ENCODE measurements around the gene TAS1R3.

Gene TAS1R3

DNA sequence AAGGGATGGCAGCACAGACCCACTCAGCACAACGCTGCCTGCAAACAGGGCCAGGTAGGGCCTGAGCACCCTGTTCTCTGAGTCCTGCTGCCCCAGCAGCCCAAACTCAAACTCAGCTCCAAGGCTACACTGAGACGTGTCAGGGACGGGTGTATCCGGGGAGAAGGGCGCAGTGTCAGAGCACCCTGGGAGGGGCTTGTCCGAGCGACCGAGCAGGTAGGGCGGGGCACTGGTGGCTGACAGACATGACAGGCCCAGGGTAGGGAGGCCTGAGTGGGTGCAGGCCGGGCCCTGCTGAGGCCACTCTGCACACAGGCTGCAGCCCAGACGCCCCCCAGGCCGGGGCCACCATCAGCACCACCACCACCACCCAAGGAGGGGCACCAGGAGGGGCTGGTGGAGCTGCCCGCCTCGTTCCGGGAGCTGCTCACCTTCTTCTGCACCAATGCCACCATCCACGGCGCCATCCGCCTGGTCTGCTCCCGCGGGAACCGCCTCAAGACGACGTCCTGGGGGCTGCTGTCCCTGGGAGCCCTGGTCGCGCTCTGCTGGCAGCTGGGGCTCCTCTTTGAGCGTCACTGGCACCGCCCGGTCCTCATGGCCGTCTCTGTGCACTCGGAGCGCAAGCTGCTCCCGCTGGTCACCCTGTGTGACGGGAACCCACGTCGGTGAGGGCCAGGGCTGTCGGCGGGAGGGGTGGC, 45.3 kb upstream of the TAS1R3 start:
- no peak for DNase-seq (ENCODE audit: low read depth)

DNA sequence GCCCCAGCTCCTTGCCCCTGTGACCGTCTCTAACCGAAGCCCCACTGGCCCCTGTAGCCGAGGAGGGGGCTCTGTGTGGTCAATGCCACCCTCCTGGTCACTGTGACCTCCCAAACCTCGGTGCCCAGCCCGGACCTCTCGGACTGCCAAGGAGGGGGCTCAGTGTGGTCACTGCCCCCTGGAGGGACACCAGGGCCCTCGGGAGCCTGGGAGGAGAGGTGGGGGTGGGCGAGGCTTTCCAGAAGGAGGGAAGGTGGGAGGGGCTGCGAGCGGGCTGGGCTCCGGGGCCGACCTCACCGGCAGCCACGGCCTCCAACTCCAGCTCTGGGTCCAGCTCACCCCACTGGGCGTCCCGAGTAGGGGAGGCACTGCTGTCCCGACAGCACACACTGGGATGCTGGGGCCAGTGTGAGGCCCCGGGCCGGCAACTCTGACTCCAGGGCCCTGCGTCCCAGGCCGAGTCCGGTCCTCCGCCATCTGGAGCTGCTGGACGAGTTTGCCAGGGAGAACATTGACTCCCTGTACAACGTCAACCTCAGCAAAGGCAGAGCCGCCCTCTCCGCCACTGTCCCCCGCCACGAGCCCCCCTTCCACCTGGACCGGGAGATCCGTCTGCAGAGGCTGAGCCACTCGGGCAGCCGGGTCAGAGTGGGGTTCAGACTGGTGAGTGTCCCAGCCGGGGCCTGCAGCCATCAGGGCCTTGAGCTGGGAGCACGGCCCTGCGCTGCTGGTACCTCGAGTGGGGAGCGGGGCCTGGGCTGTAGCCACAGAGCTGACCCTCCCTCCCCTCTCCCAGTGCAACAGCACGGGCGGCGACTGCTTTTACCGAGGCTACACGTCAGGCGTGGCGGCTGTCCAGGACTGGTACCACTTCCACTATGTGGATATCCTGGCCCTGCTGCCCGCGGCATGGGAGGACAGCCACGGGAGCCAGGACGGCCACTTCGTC, 44.5 kb upstream of the TAS1R3 start:
- DNase-seq (ENCODE audit: low read depth): no peak

More for the DNA sequence above, 45.3 kb upstream of the TAS1R3 start:
- TF ChIP-seq, protein P1, sequence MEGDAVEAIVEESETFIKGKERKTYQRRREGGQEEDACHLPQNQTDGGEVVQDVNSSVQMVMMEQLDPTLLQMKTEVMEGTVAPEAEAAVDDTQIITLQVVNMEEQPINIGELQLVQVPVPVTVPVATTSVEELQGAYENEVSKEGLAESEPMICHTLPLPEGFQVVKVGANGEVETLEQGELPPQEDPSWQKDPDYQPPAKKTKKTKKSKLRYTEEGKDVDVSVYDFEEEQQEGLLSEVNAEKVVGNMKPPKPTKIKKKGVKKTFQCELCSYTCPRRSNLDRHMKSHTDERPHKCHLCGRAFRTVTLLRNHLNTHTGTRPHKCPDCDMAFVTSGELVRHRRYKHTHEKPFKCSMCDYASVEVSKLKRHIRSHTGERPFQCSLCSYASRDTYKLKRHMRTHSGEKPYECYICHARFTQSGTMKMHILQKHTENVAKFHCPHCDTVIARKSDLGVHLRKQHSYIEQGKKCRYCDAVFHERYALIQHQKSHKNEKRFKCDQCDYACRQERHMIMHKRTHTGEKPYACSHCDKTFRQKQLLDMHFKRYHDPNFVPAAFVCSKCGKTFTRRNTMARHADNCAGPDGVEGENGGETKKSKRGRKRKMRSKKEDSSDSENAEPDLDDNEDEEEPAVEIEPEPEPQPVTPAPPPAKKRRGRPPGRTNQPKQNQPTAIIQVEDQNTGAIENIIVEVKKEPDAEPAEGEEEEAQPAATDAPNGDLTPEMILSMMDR (IDR thresholded peaks at IDR 0.05; ENCODE audit: insufficient read depth, low read depth, low read length, missing control alignments): no peak
- no peak overlapping the region for H3K4me3 ChIP-seq (ENCODE audit: low read depth, low read length)

DNA sequence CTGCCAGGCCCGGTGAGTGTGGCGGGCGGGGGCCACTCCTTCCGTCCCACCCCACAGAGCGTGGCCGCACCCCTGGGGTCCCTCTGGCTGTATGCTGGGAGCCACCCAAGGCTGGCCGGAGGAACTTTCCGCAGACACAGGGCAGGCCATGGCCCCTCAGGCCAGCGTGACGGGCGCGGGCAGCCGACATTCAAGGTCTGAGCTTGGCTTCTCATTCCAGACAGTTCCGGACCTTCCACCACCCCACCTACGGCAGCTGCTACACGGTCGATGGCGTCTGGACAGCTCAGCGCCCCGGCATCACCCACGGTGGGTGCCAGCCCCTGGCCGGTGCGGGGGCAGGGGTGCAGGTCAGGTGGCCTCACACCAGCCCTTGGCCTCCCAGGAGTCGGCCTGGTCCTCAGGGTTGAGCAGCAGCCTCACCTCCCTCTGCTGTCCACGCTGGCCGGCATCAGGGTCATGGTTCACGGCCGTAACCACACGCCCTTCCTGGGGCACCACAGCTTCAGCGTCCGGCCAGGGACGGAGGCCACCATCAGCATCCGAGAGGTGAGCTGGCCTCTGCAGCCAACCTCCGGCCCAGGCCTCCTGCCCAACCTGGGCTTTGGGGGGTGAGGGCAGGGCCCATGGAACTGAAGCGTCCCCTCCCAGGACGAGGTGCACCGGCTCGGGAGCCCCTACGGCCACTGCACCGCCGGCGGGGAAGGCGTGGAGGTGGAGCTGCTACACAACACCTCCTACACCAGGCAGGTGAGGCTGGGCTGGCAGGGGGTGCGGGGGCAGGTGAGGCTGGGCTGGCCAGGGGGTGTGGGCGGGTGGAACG, 43.6 kb upstream of the TAS1R3 start:
- DNase-seq (ENCODE audit: low read depth): no peak
- TF ChIP-seq, protein P1 (IDR thresholded peaks at IDR 0.05; ENCODE audit: insufficient read depth, low read depth, low read length, missing control alignments): no peak
- no peak overlapping the region for H3K4me3 ChIP-seq (ENCODE audit: low read depth, low read length)

More for the DNA sequence above, 44.5 kb upstream of the TAS1R3 start:
- H3K4me3 ChIP-seq (ENCODE audit: low read depth, low read length): no peak overlapping the region
- TF ChIP-seq, protein P1 (IDR thresholded peaks at IDR 0.05; ENCODE audit: insufficient read depth, low read depth, low read length, missing control alignments): no peak

DNA sequence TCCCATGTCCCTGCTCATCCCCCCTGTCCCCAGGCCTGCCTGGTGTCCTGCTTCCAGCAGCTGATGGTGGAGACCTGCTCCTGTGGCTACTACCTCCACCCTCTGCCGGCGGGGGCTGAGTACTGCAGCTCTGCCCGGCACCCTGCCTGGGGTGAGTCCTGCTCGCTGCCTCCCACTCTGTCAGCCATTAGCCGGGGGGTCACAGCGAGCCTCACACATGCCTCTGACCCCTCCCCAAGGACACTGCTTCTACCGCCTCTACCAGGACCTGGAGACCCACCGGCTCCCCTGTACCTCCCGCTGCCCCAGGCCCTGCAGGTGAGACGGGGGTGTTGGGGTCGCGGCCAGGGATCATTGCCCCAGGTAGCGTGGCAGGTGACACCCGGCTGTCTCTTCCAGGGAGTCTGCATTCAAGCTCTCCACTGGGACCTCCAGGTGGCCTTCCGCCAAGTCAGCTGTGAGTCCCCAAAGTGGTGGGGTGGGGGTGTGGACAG, 40.8 kb upstream of the TAS1R3 start:
- no peak overlapping the region for H3K4me3 ChIP-seq (ENCODE audit: low read depth, low read length)
- TF ChIP-seq, protein P1 (IDR thresholded peaks at IDR 0.05; ENCODE audit: insufficient read depth, low read depth, low read length, missing control alignments): peak; percentile 25
- DNase-seq (ENCODE audit: low read depth): no peak

DNA sequence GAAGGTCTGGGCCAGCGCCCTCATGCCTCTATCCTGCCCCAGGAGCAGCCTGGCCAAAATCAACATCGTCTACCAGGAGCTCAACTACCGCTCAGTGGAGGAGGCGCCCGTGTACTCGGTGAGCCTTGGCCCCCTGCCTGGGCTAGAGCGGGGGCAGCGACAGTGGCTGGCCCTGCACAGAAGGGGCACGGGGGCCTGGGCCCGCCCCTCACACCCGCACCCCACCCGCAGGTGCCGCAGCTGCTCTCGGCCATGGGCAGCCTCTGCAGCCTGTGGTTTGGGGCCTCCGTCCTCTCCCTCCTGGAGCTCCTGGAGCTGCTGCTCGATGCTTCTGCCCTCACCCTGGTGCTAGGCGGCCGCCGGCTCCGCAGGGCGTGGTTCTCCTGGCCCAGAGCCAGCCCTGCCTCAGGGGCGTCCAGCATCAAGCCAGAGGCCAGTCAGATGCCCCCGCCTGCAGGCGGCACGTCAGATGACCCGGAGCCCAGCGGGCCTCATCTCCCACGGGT, 40.0 kb upstream of the TAS1R3 start:
- no peak overlapping the region for H3K4me3 ChIP-seq (ENCODE audit: low read depth, low read length)
- no peak for DNase-seq (ENCODE audit: low read depth)
- TF ChIP-seq, protein P1 (IDR thresholded peaks at IDR 0.05; ENCODE audit: insufficient read depth, low read depth, low read length, missing control alignments): no peak

All from GM12865 (cell line).